ENCODE measurements around the gene LHX1.

DNA sequence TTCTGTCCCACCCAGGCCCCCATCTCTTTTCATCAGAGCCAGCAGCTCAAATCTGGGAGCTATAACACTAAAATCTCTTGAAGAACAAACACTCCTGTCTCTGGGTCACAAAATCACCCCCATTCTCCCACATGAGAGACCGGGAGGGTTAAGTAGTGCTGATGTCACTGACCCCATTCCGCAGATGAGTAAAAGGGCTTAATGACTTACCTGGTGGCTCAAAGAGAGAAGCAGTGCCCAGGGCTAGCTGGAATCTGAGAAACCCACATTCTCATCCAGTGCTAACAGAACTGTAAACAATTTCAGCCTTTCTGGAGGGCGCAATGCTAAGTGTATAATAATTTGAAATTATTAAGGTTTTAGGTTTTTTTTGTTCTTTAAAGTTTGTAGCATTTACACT lies 26.3 kb upstream of the LHX1 start:
- TF ChIP-seq, protein P1, sequence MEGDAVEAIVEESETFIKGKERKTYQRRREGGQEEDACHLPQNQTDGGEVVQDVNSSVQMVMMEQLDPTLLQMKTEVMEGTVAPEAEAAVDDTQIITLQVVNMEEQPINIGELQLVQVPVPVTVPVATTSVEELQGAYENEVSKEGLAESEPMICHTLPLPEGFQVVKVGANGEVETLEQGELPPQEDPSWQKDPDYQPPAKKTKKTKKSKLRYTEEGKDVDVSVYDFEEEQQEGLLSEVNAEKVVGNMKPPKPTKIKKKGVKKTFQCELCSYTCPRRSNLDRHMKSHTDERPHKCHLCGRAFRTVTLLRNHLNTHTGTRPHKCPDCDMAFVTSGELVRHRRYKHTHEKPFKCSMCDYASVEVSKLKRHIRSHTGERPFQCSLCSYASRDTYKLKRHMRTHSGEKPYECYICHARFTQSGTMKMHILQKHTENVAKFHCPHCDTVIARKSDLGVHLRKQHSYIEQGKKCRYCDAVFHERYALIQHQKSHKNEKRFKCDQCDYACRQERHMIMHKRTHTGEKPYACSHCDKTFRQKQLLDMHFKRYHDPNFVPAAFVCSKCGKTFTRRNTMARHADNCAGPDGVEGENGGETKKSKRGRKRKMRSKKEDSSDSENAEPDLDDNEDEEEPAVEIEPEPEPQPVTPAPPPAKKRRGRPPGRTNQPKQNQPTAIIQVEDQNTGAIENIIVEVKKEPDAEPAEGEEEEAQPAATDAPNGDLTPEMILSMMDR (conservative IDR thresholded peaks at IDR 0.05): no peak
- no peak for TF ChIP-seq ZFX (IDR thresholded peaks at IDR 0.05)

Data from C4-2B (cell line).